ENCODE measurements around the gene IGF2R. TPM values are rescaled to one million over a fixed set of nuclear protein-coding genes. Genes with fewer than 3 reads are reported as not detected.

The IGF2R gene
- polyA plus RNA-seq, 3 donors = 13.8 to 30.6 (median 14.2) TPM

DNA sequence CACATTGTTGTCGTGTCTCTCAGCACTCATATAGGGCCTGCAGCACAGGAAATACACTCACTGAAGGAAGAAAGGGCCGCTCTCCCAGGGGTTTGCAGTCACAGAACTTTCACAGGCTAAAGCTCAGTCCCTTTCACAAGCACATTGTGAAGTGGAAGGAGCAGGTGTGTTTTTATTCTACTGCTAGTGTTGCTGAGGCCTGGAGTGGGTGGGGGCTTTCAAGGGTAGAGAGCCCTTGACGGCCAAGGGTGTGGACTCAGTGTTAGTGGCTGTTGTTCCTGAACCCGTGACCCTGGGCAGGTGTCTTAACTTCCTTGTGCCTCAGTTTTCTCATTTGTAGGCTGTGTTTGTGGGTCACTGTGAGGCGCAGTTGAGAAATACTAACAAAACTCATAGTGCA lies 86.5 kb downstream of the IGF2R start:
- 88 to 94% (median 92%) methylated on average over 5 of the region's 5 CpGs for WGBS, 3 donors

DNA sequence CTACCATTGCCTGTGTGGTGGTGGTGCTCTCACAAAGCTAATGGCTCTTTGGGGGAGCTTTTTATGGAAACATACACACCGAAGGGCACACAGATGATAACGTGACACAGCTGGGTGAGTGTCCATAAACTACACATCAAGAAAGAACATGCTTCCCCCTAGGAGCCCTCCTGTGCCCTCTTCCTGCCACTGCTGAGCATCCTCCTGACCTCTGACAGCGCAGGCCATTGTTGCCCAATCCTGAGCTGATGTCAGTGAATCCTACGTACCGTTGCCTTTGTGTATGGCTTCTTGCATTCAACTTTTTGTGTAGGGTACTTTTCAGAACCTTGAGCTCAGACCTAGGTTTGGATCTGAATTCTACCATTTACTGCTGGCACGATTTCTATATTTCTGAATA lies 86.9 kb downstream of the IGF2R start:
- WGBS, 3 donors = 74 to 85% (median 74%) methylated on average over 6 of the region's 6 CpGs
- H3K27ac ChIP-seq (ENCODE audit: low read depth, low read length) = no peak overlapping the region

More for the DNA sequence above, 86.5 kb downstream of the IGF2R start:
- no peak overlapping the region for H3K27ac ChIP-seq (ENCODE audit: low read depth, low read length)

DNA sequence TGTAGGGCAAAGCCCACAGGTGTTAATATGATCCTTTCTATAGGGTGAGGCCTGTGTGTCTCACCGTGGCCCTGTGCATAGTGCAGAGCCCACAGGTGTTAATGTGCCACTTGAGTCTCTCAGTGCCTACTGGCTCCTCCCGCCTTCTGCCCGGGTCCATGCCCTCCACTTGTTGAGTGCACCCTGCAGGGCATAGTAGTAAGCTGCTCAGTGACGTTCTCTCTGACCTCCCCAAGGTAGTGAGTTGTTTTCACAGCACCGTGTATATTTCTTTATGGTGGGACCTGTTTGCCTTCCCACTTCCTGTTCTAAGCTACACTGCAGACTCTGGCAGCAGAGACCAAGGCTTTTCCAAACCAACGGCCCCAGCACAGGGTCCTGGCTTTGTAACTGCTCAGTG lies 88.2 kb downstream of the IGF2R start:
- no peak overlapping the region for H3K27ac ChIP-seq (ENCODE audit: low read depth, low read length)
- 51 to 73% (median 67%) methylated on average over 6 of the region's 6 CpGs for WGBS, 3 donors

DNA sequence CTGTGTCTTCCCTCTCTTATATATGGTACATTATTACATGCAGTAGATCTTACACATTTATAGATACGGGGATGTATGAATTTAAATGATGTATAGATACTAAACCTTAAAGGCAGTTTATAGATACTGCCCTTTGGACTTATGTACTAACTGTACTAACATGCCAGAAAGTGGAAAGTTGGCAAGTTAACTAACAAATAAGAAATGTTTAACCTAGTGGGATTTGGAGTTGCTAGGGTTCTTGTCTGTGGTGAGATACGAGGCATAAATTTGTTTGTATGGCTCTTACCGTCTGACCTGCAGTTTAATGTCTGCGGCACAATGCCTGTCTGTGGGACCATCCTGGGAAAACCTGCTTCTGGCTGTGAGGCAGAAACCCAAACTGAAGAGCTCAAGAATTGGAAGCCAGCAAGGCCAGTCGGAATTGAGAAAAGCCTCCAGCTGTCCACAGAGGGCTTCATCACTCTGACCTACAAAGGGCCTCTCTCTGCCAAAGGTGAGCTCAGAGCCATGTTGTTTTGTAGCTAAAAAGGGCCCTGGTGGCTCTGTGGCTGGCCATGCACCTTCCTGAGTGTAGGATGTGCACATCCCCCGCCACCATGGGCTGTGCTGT lies 89.8 kb downstream of the IGF2R start:
- no peak overlapping the region for H3K27ac ChIP-seq (ENCODE audit: low read depth, low read length)
- 42 to 91% (median 85%) methylated on average over 6 of the region's 6 CpGs for WGBS, 3 donors

DNA sequence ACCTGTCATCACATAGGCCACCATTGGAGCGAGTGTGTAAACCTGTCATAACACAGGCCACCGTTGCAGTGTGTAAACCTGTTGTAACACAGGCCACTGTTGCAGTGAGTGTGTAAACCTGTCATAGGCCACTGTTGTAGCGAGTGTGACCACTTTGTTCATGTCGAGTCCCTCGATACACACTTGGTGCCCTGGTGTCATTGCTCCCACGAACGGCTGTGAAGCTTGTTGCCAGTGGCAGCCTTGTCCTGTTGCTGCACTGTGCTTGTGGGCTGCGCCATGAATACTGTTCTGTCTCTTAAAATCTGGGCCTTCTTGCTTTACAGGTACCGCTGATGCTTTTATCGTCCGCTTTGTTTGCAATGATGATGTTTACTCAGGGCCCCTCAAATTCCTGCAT lies 91.3 kb downstream of the IGF2R start:
- 93 to 97% (median 96%) methylated on average over 11 of the region's 11 CpGs for WGBS, 3 donors
- no peak overlapping the region for H3K27ac ChIP-seq (ENCODE audit: low read depth, low read length)

DNA sequence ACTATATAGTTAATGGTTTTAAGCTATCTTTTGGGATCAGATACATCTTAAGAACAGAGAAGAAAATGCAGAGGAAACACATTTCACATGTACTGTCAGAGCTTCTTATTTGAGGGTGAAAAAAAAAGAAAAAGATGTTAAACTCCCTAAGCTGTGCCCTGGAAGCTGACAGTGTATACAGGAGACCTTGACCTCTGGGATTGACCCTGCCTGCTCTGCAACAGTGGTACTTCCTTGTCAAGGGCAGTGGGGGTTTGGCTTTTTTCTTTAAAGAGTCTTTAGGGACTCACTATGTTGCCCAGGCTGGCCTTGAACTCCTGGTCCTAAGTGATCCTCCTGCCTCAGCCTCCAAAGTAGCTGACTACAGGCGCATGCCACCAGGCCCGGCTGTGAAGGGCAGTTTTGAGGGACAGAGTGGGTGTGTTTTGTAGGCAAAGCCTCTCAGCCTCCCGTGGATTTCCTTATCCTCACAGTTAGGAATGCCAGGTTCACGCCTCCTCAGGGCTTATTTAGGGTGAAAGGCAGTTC lies 92.1 kb downstream of the IGF2R start:
- H3K27ac ChIP-seq (ENCODE audit: low read depth, low read length) = no peak overlapping the region
- 90 to 93% (median 92%) methylated on average over 4 of the region's 4 CpGs for WGBS, 3 donors

DNA sequence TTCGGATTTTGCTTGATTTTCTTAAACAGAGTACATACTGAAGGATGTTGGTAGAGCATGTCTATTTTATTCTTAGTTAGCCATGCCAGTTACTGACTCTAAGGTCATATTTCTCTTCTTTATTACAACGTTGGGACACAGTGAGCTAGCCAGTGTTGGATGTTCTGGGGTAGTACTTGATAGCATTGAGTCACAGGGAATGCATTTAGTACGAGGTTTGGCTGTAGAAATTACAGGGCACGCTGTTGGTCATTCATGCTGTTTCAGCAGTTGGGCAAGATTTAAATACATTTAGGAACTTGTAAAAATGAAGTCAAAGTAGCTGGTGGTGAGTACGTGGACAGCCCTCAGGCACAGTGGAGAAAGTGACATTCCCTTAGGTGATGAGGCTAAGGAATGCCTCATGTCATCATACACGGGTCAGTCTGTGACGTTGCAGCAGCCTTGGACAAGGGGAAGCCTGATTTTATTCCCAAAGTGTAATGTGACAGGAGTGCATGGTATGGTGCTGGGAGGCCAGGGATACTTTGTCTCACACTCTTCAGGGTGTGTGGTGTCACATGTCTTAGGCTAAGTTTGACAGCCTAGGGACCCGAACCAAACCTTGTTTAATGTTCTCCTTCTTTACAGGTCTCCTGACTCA lies 95.0 kb downstream of the IGF2R start:
- no peak overlapping the region for H3K27ac ChIP-seq (ENCODE audit: low read depth, low read length)
- WGBS, 3 donors = 89% methylated on average over 8 of the region's 8 CpGs

DNA sequence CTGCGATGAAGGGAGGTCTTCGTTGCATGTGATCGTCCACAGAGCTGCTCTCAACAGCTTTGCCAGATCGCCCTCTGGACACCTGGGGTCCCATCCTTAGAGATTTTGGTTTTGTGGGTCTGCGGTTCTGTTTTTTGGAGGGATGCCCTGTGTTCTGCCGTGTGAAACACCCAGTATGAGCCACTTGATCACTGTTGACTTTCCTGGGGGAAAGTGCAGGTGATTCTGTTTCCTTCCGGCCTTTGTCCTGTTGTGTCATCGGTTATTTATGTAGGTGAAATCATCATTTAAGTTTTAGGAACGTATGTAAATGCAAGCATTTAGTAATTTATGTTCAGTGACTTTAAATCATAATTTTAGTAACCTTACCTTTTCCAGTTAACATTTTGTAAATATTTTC lies 96.3 kb downstream of the IGF2R start:
- no peak overlapping the region for H3K27ac ChIP-seq (ENCODE audit: low read depth, low read length)
- 75 to 80% (median 78%) methylated on average over 9 of the region's 9 CpGs for WGBS, 3 donors

DNA sequence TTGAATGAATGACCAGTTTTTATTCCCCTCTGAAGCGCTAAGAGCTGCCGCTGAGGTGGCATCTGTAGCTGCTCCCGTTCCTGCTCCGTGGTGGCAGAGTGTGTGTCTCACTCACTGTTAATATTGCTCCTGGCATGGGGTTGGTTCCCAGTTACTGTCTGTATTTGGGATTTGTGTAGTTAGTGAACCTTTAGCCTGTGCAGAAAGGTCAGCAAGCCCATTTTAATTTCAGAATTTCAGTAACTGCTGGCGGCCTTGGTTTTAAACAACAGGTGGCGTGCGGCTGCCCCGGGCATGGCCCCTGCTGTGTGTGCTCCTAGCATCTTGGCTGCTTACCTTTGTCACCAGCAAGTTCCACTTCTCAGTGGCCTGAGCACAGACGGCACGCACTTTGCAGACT lies 98.7 kb downstream of the IGF2R start:
- H3K27ac ChIP-seq (ENCODE audit: low read depth, low read length) = no peak overlapping the region
- WGBS, 3 donors = 93 to 97% (median 96%) methylated on average over 10 of the region's 10 CpGs

DNA sequence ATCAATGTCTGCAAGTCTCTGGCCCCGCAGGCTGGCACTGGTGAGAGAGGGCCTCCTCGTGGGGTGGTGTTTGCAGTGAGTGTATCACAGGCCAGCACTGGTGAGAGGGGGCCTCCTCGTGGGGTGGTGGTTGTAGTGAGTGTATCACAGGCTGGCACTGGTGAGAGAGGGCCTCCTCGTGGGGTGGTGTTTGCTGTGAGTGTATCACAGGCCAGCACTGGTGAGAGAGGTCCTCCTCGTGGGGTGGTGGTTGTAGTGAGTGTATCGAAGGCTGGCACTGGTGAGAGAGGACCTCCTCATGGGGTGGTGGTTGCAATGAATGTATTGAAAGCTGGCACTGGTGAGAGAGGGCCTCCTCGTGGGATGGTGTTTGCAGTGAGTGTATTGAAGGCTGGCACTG lies 99.5 kb downstream of the IGF2R start:
- 83 to 92% (median 88%) methylated on average over 7 of the region's 7 CpGs for WGBS, 3 donors

DNA sequence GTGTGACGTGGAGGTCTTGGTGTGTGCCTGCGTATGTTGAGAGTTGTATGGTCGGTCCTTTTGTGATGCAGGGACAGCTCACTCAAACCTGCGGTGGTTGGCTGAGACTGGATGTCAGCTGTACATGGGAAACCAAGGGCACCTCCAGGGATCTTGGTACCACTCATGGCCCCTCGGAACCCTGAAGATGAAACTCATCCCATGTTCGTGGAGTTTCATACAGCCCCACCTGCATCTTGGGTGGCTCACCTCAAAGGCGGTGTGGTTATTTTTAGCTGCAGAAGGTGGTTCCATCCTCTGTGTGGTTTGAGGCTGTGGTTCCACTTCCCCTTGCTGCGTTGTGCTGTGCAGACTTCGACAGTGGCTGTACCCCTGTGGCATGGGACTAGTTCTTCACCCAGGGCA lies 100.2 kb downstream of the IGF2R start:
- 68 to 79% (median 70%) methylated on average over 9 of the region's 9 CpGs for WGBS, 3 donors
- no peak overlapping the region for H3K27ac ChIP-seq (ENCODE audit: low read depth, low read length)

More for the DNA sequence above, 99.5 kb downstream of the IGF2R start:
- H3K27ac ChIP-seq (ENCODE audit: low read depth, low read length) = no peak overlapping the region

DNA sequence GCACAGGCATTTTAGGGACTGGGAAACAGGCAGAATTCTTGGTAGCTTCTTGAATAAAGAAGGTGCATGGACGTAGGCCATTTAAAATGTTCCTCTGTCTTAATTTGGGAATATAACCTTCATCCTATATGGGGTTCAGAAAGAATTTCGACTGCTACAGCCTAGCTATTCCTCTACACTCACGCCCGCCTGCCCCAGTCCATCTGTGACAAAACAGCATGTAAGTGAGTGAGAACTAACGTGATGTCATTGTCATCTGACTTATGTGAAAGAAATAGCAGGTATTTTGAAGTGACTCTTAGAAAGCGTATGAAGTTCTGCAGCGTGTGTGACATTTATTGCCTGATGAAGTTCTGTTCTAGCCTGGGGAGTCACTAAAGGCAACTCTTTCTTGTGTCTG lies 100.6 kb downstream of the IGF2R start:
- H3K27ac ChIP-seq (ENCODE audit: low read depth, low read length) = no peak overlapping the region
- 90 to 95% (median 93%) methylated on average over 7 of the region's 7 CpGs for WGBS, 3 donors

DNA sequence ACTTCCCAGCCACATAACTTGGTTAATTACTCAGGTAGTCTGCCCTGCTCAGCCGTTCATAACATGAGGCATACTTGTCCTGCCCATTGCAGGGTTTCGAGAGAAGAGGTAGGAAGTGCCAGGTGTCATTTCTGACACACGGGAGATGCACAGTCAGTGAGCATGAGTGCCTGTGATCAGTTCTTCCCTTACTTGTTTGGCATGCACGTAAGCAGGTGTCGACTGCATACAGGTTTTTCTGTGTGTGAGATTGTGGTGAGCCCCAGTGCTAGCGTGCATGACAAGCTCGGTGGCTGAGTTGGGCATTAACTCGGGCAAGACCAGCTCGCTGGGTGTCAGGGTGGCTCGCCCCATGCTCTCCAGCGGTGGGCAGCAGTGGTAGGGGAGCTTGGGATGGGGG lies 101.5 kb downstream of the IGF2R start:
- no peak overlapping the region for H3K27ac ChIP-seq (ENCODE audit: low read depth, low read length)
- WGBS, 3 donors = 91 to 96% (median 92%) methylated on average over 11 of the region's 11 CpGs

DNA sequence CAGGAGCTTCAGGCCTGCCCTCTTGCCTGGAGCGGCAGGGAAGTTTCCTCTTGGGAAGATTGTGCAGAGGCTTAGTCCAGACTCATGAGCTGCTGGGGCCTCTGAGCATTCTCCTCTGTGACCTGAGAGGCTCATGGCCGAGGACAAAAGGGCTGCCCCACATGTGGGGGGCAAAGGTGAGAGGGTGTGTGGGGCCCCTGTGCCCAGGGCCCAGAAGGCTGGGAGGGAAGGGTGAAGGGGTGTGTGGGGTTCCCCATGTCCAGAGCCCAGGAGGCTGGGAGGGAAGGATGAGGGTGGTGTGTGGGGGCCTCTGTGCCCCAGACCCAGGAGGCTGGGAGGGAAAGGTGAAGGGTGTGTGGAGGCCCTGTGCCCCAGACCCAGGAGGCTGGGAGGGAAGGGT lies 101.9 kb downstream of the IGF2R start:
- WGBS, 3 donors = 80 to 96% (median 86%) methylated on average over 2 of the region's 2 CpGs
- H3K27ac ChIP-seq (ENCODE audit: low read depth, low read length) = no peak overlapping the region

DNA sequence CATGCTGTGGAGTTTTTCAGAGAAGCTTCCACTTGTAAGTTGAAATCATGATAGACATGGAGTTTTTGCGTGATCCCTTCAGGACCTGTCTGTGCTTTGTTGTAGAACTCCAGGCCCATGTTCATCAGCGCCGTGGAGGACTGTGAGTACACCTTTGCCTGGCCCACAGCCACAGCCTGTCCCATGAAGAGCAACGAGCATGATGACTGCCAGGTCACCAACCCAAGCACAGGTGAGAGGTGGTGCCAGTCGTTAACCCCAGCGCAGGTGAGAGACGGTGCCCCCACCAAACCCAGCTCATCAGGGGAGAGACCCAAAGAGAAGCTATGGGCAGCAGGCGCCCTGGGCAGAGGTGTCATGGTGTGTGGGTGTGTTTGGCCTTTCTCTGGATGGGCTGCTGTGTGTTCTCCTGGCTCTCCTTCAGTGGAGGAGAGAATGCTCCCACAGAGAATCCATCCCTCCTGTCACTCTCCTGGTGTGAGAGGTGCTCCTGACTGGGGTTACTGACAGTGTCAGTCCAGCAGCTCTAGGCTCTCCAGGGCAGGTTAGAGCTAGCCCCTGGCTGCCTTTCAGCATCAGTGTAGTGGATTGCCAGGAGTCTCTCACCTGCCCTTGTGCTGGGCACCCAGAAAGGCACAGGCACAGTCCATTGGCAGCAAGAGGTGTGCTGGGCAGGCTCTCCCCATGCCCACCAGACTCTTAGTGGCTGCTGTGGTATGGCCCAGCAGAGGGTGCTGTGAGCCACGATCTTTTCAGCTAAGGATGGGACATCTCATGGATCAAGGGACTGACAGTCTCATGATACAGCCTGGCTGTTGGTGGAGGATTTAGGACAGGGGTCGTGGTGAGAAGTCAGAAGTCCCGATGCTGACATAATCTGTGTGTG lies 103.2 kb downstream of the IGF2R start:
- WGBS, 3 donors = 83 to 90% (median 84%) methylated on average over 11 of the region's 11 CpGs
- H3K27ac ChIP-seq (ENCODE audit: low read depth, low read length) = no peak overlapping the region

DNA sequence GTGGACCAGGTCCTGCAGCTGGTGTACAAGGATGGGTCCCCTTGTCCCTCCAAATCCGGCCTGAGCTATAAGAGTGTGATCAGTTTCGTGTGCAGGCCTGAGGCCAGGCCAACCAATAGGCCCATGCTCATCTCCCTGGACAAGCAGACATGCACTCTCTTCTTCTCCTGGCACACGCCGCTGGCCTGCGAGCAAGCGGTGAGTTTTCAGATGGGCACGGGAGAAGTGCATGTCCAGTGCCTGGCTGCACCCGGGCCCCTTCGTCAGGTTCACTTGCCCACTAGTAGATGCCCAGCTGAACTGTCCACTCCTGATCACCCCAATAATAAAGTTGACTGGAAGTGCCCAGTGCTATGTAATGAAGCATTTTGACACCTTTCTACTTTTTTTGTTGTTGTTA lies 104.4 kb downstream of the IGF2R start:
- 88 to 91% (median 89%) methylated on average over 9 of the region's 9 CpGs for WGBS, 3 donors
- no peak overlapping the region for H3K27ac ChIP-seq (ENCODE audit: low read depth, low read length)

DNA sequence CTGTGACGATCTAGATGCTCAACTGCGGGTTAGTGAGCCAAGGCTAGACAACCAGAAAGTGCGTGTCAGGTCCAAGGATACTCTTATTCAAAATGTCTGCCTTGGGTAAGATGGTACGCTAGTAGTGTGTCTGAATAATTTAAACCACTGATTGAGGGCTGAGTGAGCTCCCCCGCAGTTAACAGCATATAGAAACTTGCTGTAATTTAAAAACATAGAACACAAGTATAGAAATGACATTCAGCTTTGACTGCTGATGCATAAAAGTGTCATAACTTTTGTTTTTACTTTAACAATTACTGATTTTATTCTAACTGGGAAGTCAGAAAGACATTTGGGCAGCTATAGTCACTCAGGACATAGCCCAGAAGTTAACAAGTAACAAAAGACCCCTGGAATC lies 107.1 kb downstream of the IGF2R start:
- 95 to 96% (median 96%) methylated on average over 5 of the region's 5 CpGs for WGBS, 3 donors
- H3K27ac ChIP-seq (ENCODE audit: low read depth, low read length) = no peak overlapping the region

DNA sequence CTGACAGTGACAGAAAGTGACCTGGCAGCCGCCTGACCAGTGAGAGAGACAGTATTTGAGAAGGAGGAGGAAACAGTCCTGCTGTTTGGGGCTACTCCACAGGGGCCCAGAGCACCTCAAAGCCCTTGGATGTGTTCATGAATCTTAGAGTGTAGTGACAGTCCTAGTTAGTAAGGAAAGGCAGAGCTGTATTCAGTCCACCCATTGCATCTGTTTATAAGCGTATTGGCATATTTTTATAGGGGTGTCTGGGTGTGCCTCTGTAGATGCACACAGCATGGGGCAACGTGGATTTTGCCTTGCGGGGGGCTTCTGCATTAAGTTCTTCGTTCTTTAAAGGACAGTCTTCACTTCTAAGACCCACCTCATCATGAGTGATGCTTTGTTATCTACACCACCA lies 108.1 kb downstream of the IGF2R start:
- WGBS, 3 donors = 87 to 93% (median 92%) methylated on average over 5 of the region's 5 CpGs

DNA sequence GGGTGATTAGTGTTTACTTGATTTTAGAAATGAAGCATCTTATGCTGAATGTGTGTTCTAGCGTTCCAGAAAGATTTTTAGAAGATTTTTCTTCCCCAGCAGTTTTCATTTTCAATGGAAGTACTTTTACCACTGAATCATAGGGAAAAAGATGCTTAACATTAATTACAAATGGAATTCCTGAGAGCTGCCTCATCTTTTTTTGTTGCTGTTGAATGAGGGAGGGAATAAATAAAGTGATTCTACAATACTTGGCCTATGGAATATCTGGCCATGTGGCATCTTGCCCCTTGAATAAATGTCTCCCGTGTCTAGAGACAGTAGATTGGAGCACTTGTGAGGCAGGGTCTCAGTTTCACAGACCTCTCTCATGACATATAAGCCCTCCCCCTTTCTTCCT lies 108.6 kb downstream of the IGF2R start:
- 84 to 93% (median 87%) methylated on average over 2 of the region's 2 CpGs for WGBS, 3 donors

More for the DNA sequence above, 108.1 kb downstream of the IGF2R start:
- no peak overlapping the region for H3K27ac ChIP-seq (ENCODE audit: low read depth, low read length)

More for the DNA sequence above, 108.6 kb downstream of the IGF2R start:
- no peak overlapping the region for H3K27ac ChIP-seq (ENCODE audit: low read depth, low read length)
